GM10266 (cell line): Measurements from ENCODE around the gene ZFAND3.

Experiments used
- DNase-seq: peaks from one replicate; pipeline ENCODE4 v3.0.0; 2012; ENCODE audit errors: extremely low spot score
- TF ChIP-seq, protein P1 (sequence below): IDR thresholded peaks from 2 replicates; pipeline ENCODE4 v1.5.1; 2012; ENCODE audit warnings: mild to moderate bottlenecking, low read depth; ENCODE audit not compliant: control insufficient read depth, insufficient read depth; ENCODE audit errors: missing control alignments

The ZFAND3 gene

GRCh38 chr6:38173909-38174308, 354.4 kb downstream of the ZFAND3 start:
- no peak for DNase-seq
- TF ChIP-seq, protein P1, sequence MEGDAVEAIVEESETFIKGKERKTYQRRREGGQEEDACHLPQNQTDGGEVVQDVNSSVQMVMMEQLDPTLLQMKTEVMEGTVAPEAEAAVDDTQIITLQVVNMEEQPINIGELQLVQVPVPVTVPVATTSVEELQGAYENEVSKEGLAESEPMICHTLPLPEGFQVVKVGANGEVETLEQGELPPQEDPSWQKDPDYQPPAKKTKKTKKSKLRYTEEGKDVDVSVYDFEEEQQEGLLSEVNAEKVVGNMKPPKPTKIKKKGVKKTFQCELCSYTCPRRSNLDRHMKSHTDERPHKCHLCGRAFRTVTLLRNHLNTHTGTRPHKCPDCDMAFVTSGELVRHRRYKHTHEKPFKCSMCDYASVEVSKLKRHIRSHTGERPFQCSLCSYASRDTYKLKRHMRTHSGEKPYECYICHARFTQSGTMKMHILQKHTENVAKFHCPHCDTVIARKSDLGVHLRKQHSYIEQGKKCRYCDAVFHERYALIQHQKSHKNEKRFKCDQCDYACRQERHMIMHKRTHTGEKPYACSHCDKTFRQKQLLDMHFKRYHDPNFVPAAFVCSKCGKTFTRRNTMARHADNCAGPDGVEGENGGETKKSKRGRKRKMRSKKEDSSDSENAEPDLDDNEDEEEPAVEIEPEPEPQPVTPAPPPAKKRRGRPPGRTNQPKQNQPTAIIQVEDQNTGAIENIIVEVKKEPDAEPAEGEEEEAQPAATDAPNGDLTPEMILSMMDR = no peak

DNA sequence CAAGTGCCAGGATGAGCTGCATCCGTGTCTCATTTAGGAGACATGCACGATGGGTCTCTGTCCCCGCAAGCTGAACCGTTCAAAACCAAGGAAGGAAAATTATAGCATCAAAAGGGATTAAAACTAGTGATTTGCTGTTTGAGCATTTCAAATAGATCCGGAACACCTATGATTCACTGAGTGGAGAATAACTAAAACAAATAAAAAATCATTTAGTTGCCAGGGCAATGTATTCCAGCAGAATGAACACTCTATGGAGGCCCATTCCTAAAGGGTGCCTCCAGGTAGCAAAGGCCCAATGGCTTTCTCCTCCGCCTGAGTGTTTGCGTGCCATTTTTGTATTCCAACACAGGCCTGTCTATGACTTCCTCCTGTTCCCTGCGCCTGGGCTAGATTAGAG, 354.8 kb downstream of the ZFAND3 start:
- DNase-seq = no peak
- TF ChIP-seq, protein P1 = no peak

GRCh38 chr6:38174806-38175495, 355.4 kb downstream of the ZFAND3 start:
- TF ChIP-seq, protein P1 = no peak
- DNase-seq = no peak

DNA sequence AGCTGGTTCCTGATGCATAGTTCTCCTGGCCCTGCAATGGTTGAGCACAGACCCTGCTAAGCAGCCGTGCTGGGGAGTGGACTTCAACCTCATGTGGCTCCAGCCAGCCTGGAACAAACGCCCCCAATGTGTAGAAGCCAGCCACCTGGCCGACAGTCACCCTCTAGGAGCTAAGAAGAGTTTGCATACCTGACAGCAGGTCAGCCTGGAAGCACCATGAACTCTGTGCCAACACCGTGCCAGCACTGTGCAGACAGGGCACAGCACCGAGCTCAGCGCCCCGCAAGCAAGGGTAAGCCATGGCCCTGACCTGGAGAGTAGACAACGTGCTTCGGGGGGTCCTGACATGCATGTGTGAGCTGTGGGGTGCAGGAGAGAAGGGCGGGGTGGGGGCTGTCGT, 356.3 kb downstream of the ZFAND3 start:
- no peak for DNase-seq
- TF ChIP-seq, protein P1 = no peak

GRCh38 chr6:38176797-38177751, 357.5 kb downstream of the ZFAND3 start:
- TF ChIP-seq, protein P1 = no peak
- no peak for DNase-seq

DNA sequence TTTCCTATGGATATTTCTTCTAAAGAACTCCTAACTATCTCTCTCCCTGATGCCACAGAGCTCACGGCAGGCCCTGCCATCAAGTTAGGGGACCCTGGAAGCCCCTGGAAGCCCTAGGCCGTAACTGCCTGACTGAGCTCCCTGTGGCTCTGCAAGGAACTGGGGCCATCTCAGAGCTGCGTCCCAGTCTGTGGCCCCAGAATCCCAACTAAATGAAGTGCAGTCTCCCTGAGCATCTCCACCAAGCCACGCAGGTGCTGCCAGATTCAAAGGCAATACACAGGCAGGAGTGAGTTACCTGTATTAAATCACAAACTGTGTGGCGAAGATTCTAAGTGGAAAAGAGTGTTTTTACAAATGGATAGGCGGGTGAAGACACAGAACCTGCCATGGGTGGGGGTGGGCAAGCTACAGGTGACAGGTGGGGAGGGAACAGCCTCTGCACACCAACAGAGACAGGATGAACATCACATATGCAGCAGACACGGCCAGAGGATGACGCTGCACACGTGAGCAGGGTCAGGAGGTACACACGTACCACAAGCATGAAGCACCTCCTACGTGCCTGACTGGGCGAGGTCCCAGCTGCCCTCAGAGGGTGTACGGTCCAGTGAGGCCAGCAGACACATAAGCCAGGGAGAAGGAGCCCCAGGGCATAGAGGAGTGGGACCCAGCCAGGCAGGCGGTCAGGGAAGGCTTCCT, 358.5 kb downstream of the ZFAND3 start:
- DNase-seq = no peak
- TF ChIP-seq, protein P1 = no peak
